ENCODE measurements around the gene GNGT2.
"Not testable (repeated sequence)": the region's sequence is repeated elsewhere in the genome, so short reads cannot be mapped to it uniquely, and the experiment has no call there.

The GNGT2 gene

GRCh38 chr17:49187301-49187700 lies 23.1 kb downstream of the GNGT2 start:
- peaks cover 0 to 4% (median 1%) of the 10 kb centered on the region in 4 donors for H3K4me1 ChIP-seq
- H3K27me3 ChIP-seq: peaks cover 0 to 23% of the 10 kb centered on the region in 2 donors
- no peaks in the 10 kb centered on the region for H3K36me3 ChIP-seq
- H3K9me3 ChIP-seq: no peaks in the 10 kb centered on the region
- H3K27ac ChIP-seq: no peak overlapping the region
- intact Hi-C loops (cut with DNase I; ENCODE audit: low total_unique reads): no loop called here
- no peak for DNase-seq
- no peak for TF ChIP-seq CTCF (IDR thresholded peaks at IDR 0.05)
- H3K4me3 ChIP-seq: no peak overlapping the region

GRCh38 chr17:49185381-49185780 lies 25.0 kb downstream of the GNGT2 start:
- H3K4me3 ChIP-seq; DNase-seq; H3K36me3 ChIP-seq; H3K4me1 ChIP-seq; H3K9me3 ChIP-seq; intact Hi-C loops (cut with DNase I; ENCODE audit: low total_unique reads); H3K27ac ChIP-seq: not testable (repeated sequence)
- peaks cover 0 to 27% of the 10 kb centered on the region in 2 donors for H3K27me3 ChIP-seq

GRCh38 chr17:49184522-49184921 lies 25.9 kb downstream of the GNGT2 start:
- intact Hi-C loops (cut with DNase I; ENCODE audit: low total_unique reads): loop anchor here (5.0 kb wide), 1 partner anchor 43 kb away; no protein-coding TSS in a partner anchor
- not testable (repeated sequence) for DNase-seq, H3K27ac ChIP-seq, H3K9me3 ChIP-seq, H3K4me1 ChIP-seq, H3K4me3 ChIP-seq, H3K36me3 ChIP-seq
- H3K27me3 ChIP-seq: peaks cover 0 to 27% of the 10 kb centered on the region in 2 donors

- H3K4me3 ChIP-seq: no peak overlapping the region
- H3K4me1 ChIP-seq: no peaks in the 10 kb centered on the region
- TF ChIP-seq CTCF (IDR thresholded peaks at IDR 0.05): no peak
- no peaks in the 10 kb centered on the region for H3K9me3 ChIP-seq
- intact Hi-C loops (cut with DNase I; ENCODE audit: low total_unique reads): loop anchor here (5.0 kb wide), 1 partner anchor 44 kb away; no protein-coding TSS in a partner anchor
- H3K27me3 ChIP-seq: peaks cover 0 to 28% of the 10 kb centered on the region in 2 donors
- no peaks in the 10 kb centered on the region for H3K36me3 ChIP-seq
- no peak overlapping the region for H3K27ac ChIP-seq
- no peak for DNase-seq
These were observed 26.6 kb downstream of the GNGT2 start for GRCh38 chr17:49183801-49184200.

GRCh38 chr17:49183341-49183740 lies 27.0 kb downstream of the GNGT2 start:
- Histone ChIP-seq H3K9me3 (no peaks in the 10 kb centered on the region), H3K4me3 (no peak overlapping the region), H3K4me1 (no peaks in the 10 kb centered on the region), H3K36me3 (no peaks in the 10 kb centered on the region), H3K27ac (no peak overlapping the region), H3K27me3 (peaks cover 0 to 32% of the 10 kb centered on the region in 2 donors)
- no peak for TF ChIP-seq CTCF (IDR thresholded peaks at IDR 0.05)
- DNase-seq: no peak
- intact Hi-C loops (cut with DNase I; ENCODE audit: low total_unique reads): loop anchor here (5.0 kb wide), 1 partner anchor 44 kb away; no protein-coding TSS in a partner anchor

- Histone ChIP-seq H3K9me3 (peaks cover 0 to 14% (median 5%) of the 10 kb centered on the region in 3 donors), H3K4me3 (no peak overlapping the region), H3K36me3 (peaks cover 0 to 3% (median 0%) of the 10 kb centered on the region in 3 donors), H3K27me3 (peaks cover 0 to 34% of the 10 kb centered on the region in 2 donors), H3K27ac (no peak overlapping the region), H3K4me1 (no peaks in the 10 kb centered on the region)
- TF ChIP-seq CTCF (IDR thresholded peaks at IDR 0.05): no peak
- intact Hi-C loops (cut with DNase I; ENCODE audit: low total_unique reads): loop anchor here (5.0 kb wide), 1 partner anchor 46 kb away; no protein-coding TSS in a partner anchor
- no peak for DNase-seq
These were observed 29.3 kb downstream of the GNGT2 start for GRCh38 chr17:49180998-49181635.

All from tibial artery (tissue), 4 donors.